Left cardiac atrium (tissue), 4 donors: ENCODE data around the gene KLB. TPM values are rescaled to one million over a fixed set of nuclear protein-coding genes. Genes with fewer than 3 reads are reported as not detected.

Experiments used
- ATAC-seq, 2 donors: fragments of 200-7000 bp; cut with Tn5 transposase; one replicate each; pipeline ENCODE4 v1.9.1; 2020; ENCODE audit warnings: mild to moderate bottlenecking in 2 of 2, moderate library complexity in 2 of 2
- DNase-seq: peaks from one replicate; pipeline ENCODE4 v3.0.0-alpha.2; 2020
- intact Hi-C, 2 donors: fragments of 100-400 bp; cut with DNase I; formaldehyde crosslinking; loops; one replicate each; pipeline versions ENCODE4 v1.14.1 to v1.15.1; 2022 to 2023
- microRNA-seq, 2 donors: library from miRNA; unstranded; fragments of <30 nt; microRNA quantifications; one replicate each; pipeline ENCODE4 v1.2.0, GENCODE V29; 2020
- total RNA-seq, 2 donors: library from RNA; stranded (reverse); fragmentation: NEBNext Ultra II Directional; extraction: Animal tissue kit (Norgen Biotek cat#: 25700); gene quantifications; one replicate each; pipeline ENCODE4 v1.2.1, GENCODE V29; 2021
- donor health status: DM: no; HTN: yes; CAD: no.
- donor health status: DM: no; HTN: yes; CAD: no; lungs with severe emphysema.
- donor health status: DM: yes; HTN: yes; CAD: no.
- donor health status: Dilated cardiomyopathy.

KLB gene
- total RNA-seq, 2 donors from 2014 or later, result 1.7 to 5.0 TPM

GRCh38 chr4:39490322-39490721, 83.6 kb downstream of the KLB start:
- DNase-seq, result no peak
- no peak for ATAC-seq
- intact Hi-C loops, result no loop called here

- DNase-seq (no peak), ATAC-seq (no peak)
- intact Hi-C loops, result no loop called here
Observed at GRCh38 chr4:39494354-39494753, 87.6 kb downstream of the KLB start.

- DNase-seq, result no peak
- ATAC-seq, result no peak
- intact Hi-C loops, result no loop called here
Observed at GRCh38 chr4:39495446-39496213, 88.9 kb downstream of the KLB start.

GRCh38 chr4:39497909-39498726, 91.4 kb downstream of the KLB start:
- no peak for DNase-seq
- ATAC-seq, result no peak
- intact Hi-C loops, result no loop called here

- ATAC-seq (no peak), DNase-seq (no peak)
- intact Hi-C loops, result no loop called here
Observed at GRCh38 chr4:39498727-39499020, 91.9 kb downstream of the KLB start.

Small RNAs within 50 kb of the gene (microRNA-seq; reads per million reads assigned to microRNA genes)
- gene MIR5591, result 0 reads per million in 2 donors

Other genes with a start within 250 kb of the KLB start
- 10 to 100 TPM; 11.1 to 11.6 TPM for gene WDR19, start 224.4 kb upstream of the KLB start, total RNA-seq
- gene RFC1, start 40.6 kb upstream of the KLB start, total RNA-seq, result 10 to 100 TPM; 25.8 to 26.3 TPM
- 1,000 to 10,000 TPM; 1,080 to 1,082 TPM for gene RPL9, start 52.0 kb downstream of the KLB start, total RNA-seq
- gene LIAS, start 52.1 kb downstream of the KLB start, total RNA-seq, result 10 to 100 TPM; 16.7 to 24.1 TPM
- 10 to 100 TPM; 28.7 to 40.6 TPM for gene UGDH, start 120.5 kb downstream of the KLB start, total RNA-seq
- 10 to 100 TPM; 21.7 to 22.3 TPM for gene SMIM14, start 231.9 kb downstream of the KLB start, total RNA-seq